Fibroblast of lung (primary cell): Measurements from ENCODE around the gene RYR2.

ENCODE experiments used
- EZH2 ChIP-seq: IDR thresholded peaks from 2 replicates; pipeline ENCODE4 v1.5.1; 2012; ENCODE audit warnings: low read length, control low read depth, mild to moderate bottlenecking; ENCODE audit errors: missing control alignments
- TF ChIP-seq, protein P1 (sequence below), 2 donors: IDR thresholded peaks in 1 of 2; conservative IDR thresholded peaks in 1 of 2; 1 replicate in 1 of 2; 2 replicates in 1 of 2; pipeline ENCODE4 v1.5.1; 2011 to 2012; ENCODE audit warnings: low read length in 2 of 2, control low read depth in 1 of 2, inconsistent platforms in 1 of 2, low read depth in 1 of 2, mild to moderate bottlenecking in 1 of 2

DNA sequence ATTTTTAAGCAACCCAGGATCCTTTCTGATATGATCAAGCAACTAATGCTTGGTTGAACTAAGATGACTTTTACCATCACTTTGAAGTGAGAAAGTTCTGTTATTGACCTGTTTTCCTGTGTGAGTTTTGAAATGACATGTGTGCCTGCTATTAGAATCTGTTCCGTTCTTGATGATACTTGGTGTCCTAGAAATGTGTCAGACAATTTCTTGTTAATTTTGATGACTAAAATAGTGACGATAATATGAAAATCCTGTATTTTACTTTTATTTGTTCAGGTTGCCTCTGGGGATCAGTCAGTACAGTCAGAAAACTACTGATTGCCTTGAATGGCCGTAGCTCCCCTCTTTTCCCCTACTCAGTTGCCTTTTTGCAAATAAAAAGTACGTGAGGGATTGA, 228.0 kb downstream of the RYR2 start:
- TF ChIP-seq EZH2 = no peak
- TF ChIP-seq, protein P1, sequence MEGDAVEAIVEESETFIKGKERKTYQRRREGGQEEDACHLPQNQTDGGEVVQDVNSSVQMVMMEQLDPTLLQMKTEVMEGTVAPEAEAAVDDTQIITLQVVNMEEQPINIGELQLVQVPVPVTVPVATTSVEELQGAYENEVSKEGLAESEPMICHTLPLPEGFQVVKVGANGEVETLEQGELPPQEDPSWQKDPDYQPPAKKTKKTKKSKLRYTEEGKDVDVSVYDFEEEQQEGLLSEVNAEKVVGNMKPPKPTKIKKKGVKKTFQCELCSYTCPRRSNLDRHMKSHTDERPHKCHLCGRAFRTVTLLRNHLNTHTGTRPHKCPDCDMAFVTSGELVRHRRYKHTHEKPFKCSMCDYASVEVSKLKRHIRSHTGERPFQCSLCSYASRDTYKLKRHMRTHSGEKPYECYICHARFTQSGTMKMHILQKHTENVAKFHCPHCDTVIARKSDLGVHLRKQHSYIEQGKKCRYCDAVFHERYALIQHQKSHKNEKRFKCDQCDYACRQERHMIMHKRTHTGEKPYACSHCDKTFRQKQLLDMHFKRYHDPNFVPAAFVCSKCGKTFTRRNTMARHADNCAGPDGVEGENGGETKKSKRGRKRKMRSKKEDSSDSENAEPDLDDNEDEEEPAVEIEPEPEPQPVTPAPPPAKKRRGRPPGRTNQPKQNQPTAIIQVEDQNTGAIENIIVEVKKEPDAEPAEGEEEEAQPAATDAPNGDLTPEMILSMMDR (conservative IDR thresholded peaks at IDR 0.05 in 1 of 2, IDR thresholded peaks at IDR 0.05 in 1 of 2; ENCODE audit: low read depth in 1 of 2, low read length in 2 of 2) = no peak
